GM21447 (cell line): Measurements from ENCODE around the gene RASL10B.

Experiments
- ATAC-seq: cut with Tn5 transposase; IDR thresholded peaks from one replicate; pipeline ENCODE4 v1.9.1; 2021; ENCODE audit not compliant: unreplicated experiment

The RASL10B gene

DNA sequence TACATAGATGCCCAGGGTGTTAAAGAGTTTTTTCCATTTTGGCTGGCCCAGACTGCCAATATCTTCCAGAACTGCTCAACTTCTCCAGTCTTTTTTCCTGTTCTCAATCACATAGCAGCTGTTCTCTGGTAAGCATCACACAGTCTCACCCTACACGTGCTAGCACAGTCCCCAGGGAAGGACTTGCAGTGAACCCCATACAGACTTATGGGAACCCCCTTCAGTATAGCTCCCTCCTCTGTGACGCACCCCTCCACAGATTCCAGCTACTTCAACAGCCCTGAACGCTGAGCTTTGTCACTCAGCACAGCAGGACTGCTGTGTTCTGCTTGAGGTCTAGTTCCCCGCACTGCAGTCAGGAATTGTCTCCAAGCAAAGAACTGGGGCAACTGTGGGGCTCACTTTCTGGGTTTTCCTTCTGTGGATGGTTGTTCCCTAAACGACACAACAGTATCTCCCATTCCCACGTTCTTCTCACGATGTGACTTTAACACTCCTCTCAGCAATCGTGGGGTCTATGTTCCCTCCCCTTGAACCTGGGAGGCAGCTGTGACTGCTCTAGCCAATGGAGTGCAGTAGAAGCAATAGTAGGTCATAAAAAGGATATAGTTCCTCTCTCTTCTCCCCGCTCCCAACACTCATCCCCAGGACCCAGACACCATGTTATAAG lies 60.4 kb downstream of the RASL10B start:
- no peak for ATAC-seq
